ENCODE results near the gene AFF4. TPM values are rescaled to one million over a fixed set of nuclear protein-coding genes. Genes with fewer than 3 reads are reported as not detected.
"Not testable (repeated sequence)": the region's sequence is repeated elsewhere in the genome, so short reads cannot be mapped to it uniquely, and the experiment has no call there.

AFF4 gene
- total RNA-seq, 1 donor from 2014 or later: 29.2 TPM

- peak; percentile 46 for DNase-seq (ENCODE audit: low read depth)
- H3K4me3 ChIP-seq (ENCODE audit: low read depth, low read length): peak overlapping the region; percentile 89
- no peak for TF ChIP-seq CTCF (conservative IDR thresholded peaks at IDR 0.05; ENCODE audit: low read depth, low read length)
These were observed 909 bp downstream of the AFF4 start for GRCh38 chr5:132962429-132963021.

DNA sequence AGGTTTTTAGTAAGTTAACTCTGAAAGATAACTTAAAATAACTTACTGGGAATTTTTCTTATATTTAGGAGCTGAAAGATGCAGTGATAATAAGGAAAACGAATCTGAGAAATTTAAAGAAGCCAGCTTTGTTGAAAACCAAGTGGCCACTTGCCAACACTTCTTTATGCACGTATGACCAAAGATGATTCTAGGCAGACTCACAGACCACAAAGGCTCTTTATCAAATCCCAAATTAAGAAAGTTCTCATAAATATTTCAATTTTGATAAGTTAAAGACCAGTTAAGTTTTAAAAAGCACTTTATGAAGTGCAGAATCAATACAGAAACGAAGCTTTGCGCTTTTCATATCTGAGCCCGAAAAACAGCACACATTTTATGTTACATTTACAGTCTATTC, 1.5 kb downstream of the AFF4 start:
- no peak for DNase-seq (ENCODE audit: low read depth)
- no peak for TF ChIP-seq CTCF (conservative IDR thresholded peaks at IDR 0.05; ENCODE audit: low read depth, low read length)
- H3K4me3 ChIP-seq (ENCODE audit: low read depth, low read length): peak overlapping the region; percentile 89

GRCh38 chr5:132961123-132961815, 2.2 kb downstream of the AFF4 start:
- not testable (repeated sequence) for DNase-seq (ENCODE audit: low read depth)
- H3K4me3 ChIP-seq (ENCODE audit: low read depth, low read length): peak overlapping the region; percentile 89

GRCh38 chr5:132956166-132956799, 7.2 kb downstream of the AFF4 start:
- H3K4me3 ChIP-seq (ENCODE audit: low read depth, low read length): not testable (repeated sequence)

DNA sequence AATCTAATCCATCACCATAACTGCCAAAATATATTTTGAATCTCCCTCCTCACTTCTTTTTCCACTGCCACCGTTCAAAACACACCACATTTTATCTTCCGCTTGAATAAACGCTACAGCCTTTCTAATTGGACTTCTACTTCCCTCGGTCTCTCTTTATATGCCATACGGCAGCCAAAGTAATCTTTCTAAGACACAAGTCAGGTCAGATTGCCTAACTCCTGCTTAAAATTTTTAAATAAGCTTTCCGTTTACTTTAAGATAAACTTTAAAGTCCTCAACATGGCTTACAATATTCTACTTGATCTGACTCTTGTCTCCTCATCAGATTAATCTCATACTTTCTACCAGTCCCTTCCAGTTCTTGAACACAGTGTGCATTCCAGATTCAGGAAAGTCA, 9.7 kb downstream of the AFF4 start:
- TF ChIP-seq CTCF (conservative IDR thresholded peaks at IDR 0.05; ENCODE audit: low read depth, low read length): no peak
- DNase-seq (ENCODE audit: low read depth): no peak
- no peak overlapping the region for H3K4me3 ChIP-seq (ENCODE audit: low read depth, low read length)

More at GRCh38 chr5:132956166-132956799, 7.2 kb downstream of the AFF4 start:
- DNase-seq (ENCODE audit: low read depth): not testable (repeated sequence)

- DNase-seq (ENCODE audit: low read depth): no peak
- no peak overlapping the region for H3K4me3 ChIP-seq (ENCODE audit: low read depth, low read length)
- TF ChIP-seq CTCF (conservative IDR thresholded peaks at IDR 0.05; ENCODE audit: low read depth, low read length): no peak
These were observed 10.6 kb downstream of the AFF4 start for GRCh38 chr5:132952829-132953228.

DNA sequence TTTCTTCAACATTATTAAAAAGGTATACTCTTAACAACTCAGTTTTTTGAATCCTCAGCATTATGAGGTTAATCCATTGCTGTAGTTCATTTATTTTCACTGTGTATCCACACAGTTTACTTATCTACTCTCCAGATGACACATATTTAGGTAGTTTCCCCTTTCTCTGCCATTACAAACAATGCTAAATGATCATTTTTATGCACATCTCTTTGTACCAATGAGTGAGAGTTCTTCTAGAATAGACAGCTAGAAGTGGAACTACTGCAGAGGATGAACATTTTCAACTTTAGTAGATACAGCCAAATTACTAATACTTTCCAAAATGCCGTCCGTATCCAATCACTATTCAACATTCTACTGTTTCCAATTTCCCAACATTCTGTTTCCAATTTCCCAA, 11.5 kb downstream of the AFF4 start:
- no peak for DNase-seq (ENCODE audit: low read depth)
- TF ChIP-seq CTCF (conservative IDR thresholded peaks at IDR 0.05; ENCODE audit: low read depth, low read length): no peak
- H3K4me3 ChIP-seq (ENCODE audit: low read depth, low read length): no peak overlapping the region

- H3K4me3 ChIP-seq (ENCODE audit: low read depth, low read length): no peak overlapping the region
- TF ChIP-seq CTCF (conservative IDR thresholded peaks at IDR 0.05; ENCODE audit: low read depth, low read length): no peak
- no peak for DNase-seq (ENCODE audit: low read depth)
These were observed 14.3 kb downstream of the AFF4 start for GRCh38 chr5:132949136-132949535.

Data from epithelial cell of proximal tubule (primary cell).